Left ventricle myocardium inferior (tissue), 1 donor: ENCODE data around the gene AKAP13. TPM values are rescaled to one million over a fixed set of nuclear protein-coding genes. Genes with fewer than 3 reads are reported as not detected.

Source experiments
- DNase-seq: peaks from one replicate; pipeline ENCODE4 v3.0.0-alpha.2; 2020
- H3K27ac ChIP-seq: fragments of 200-600 bp; replicated peaks from 2 replicates; pipeline ENCODE4 v1.8.0; 2021
- H3K27me3 ChIP-seq: fragments of 200-600 bp; 2 replicates; pipeline ENCODE4 v1.8.0; 2021; ENCODE audit warnings: low read depth
- H3K36me3 ChIP-seq: fragments of 200-600 bp; 2 replicates; pipeline ENCODE4 v1.8.0; 2021
- H3K4me1 ChIP-seq: fragments of 200-600 bp; 2 replicates; pipeline ENCODE4 v1.8.0; 2021
- H3K4me3 ChIP-seq: fragments of 200-600 bp; 2 replicates; pipeline ENCODE4 v1.8.0; 2021; ENCODE audit warnings: mild to moderate bottlenecking, moderate library complexity
- H3K9me3 ChIP-seq: fragments of 200-600 bp; replicated peaks from 2 replicates; pipeline ENCODE4 v1.8.0; 2021
- CTCF ChIP-seq: fragments of 200-600 bp; IDR thresholded peaks from 2 replicates; pipeline ENCODE4 v1.8.0; 2021; ENCODE audit warnings: antibody characterized with exemption, mild to moderate bottlenecking, borderline replicate concordance
- intact Hi-C: fragments of 100-400 bp; cut with micrococcal nuclease; formaldehyde crosslinking; loops from one replicate; pipeline ENCODE4 v1.11.0; 2022
- total RNA-seq: library from RNA; stranded (reverse); fragmentation: NEBNext Ultra II Directional; extraction: Animal tissue kit (Norgen Biotek cat#: 25700); gene quantifications from one replicate; pipeline ENCODE4 v1.2.1, GENCODE V29; 2021
- donor health status: DM: no; HTN: yes; CAD: no; lungs with severe emphysema.

The AKAP13 gene
- total RNA-seq, 1 donor from 2014 or later = 331 TPM

- DNase-seq = no peak
- H3K9me3 ChIP-seq = no peaks in the 10 kb centered on the region
- TF ChIP-seq CTCF = no peak
- no peak overlapping the region for H3K4me3 ChIP-seq
- H3K36me3 ChIP-seq = peaks cover 14% of the 10 kb centered on the region
- H3K4me1 ChIP-seq = peaks cover 78% of the 10 kb centered on the region
- intact Hi-C loops = no loop called here
- H3K27me3 ChIP-seq = no peaks in the 10 kb centered on the region
- H3K27ac ChIP-seq = peak overlapping the region; percentile 87
These were observed 372.1 kb downstream of the AKAP13 start for GRCh38 chr15:85752491-85752961.

- Histone ChIP-seq H3K4me1 (peaks cover 78% of the 10 kb centered on the region), H3K9me3 (no peaks in the 10 kb centered on the region), H3K27me3 (no peaks in the 10 kb centered on the region), H3K4me3 (no peak overlapping the region), H3K27ac (no peak overlapping the region), H3K36me3 (peaks cover 7% of the 10 kb centered on the region)
- no peak for DNase-seq
- intact Hi-C loops = no loop called here
- no peak for TF ChIP-seq CTCF
These were observed 372.9 kb downstream of the AKAP13 start for GRCh38 chr15:85753261-85753660.

- H3K36me3 ChIP-seq = peaks cover under 1% of the 10 kb centered on the region
- no peak overlapping the region for H3K4me3 ChIP-seq
- H3K27ac ChIP-seq = no peak overlapping the region
- no peaks in the 10 kb centered on the region for H3K9me3 ChIP-seq
- H3K27me3 ChIP-seq = no peaks in the 10 kb centered on the region
- DNase-seq = no peak
- intact Hi-C loops = no loop called here
- H3K4me1 ChIP-seq = peaks cover 78% of the 10 kb centered on the region
- TF ChIP-seq CTCF = no peak
These were observed 373.5 kb downstream of the AKAP13 start for GRCh38 chr15:85753791-85754452.

- H3K36me3 ChIP-seq = peaks cover 8% of the 10 kb centered on the region
- H3K4me3 ChIP-seq = no peak overlapping the region
- TF ChIP-seq CTCF = no peak
- H3K27me3 ChIP-seq = no peaks in the 10 kb centered on the region
- peak; percentile 61 for DNase-seq
- peak overlapping the region; percentile 11 for H3K27ac ChIP-seq
- peaks cover 78% of the 10 kb centered on the region for H3K4me1 ChIP-seq
- no peaks in the 10 kb centered on the region for H3K9me3 ChIP-seq
- intact Hi-C loops = no loop called here
These were observed 374.6 kb downstream of the AKAP13 start for GRCh38 chr15:85754989-85755388.

GRCh38 chr15:85755471-85755870 lies 375.1 kb downstream of the AKAP13 start:
- Histone ChIP-seq H3K27me3 (no peaks in the 10 kb centered on the region), H3K4me1 (peaks cover 76% of the 10 kb centered on the region), H3K36me3 (peaks cover 8% of the 10 kb centered on the region), H3K4me3 (no peak overlapping the region), H3K9me3 (no peaks in the 10 kb centered on the region), H3K27ac (peak overlapping the region; percentile 11)
- DNase-seq = no peak
- intact Hi-C loops = no loop called here
- TF ChIP-seq CTCF = no peak
